SK-N-SH (cell line): ENCODE measurements around the gene CTNNA3. TPM values are rescaled to one million over a fixed set of nuclear protein-coding genes. Genes with fewer than 3 reads are reported as not detected.

Experiments used
- CTCF ChIA-PET: fragments of 300-600, 350-600 bp; formaldehyde crosslinking; extraction: SDS; loops from one replicate; lab custom pipeline; 2021; lab: Yijun Ruan, JAX
- POLR2A ChIA-PET: fragments of 350-600 bp; sonication (Branson Sonifier 250); formaldehyde crosslinking; extraction: SDS; loops from one replicate; lab custom pipeline; 2020; ENCODE audit warnings: antibody characterized with exemption, inconsistent platforms; lab: Yijun Ruan, JAX
- DNase-seq: peaks from one replicate; pipeline ENCODE4 v3.0.0; 2012
- H2AFZ ChIP-seq: fragments of 200-600 bp; sonication (generic); 2 replicates; pipeline ENCODE4 v1.8.1; 2016; ENCODE audit warnings: antibody characterized with exemption, mild to moderate bottlenecking, low read depth
- H3F3A ChIP-seq: fragments of 200-600 bp; sonication (generic); replicated peaks from 2 replicates; pipeline ENCODE3; 2016; ENCODE audit warnings: antibody characterized with exemption, mild to moderate bottlenecking; ENCODE audit not compliant: insufficient read depth
- H3K27ac ChIP-seq, 2 experiments: fragments of 200-500 bp in 1 of 2; fragments of 200-600 bp in 1 of 2; sonication (Bioruptor generic) in 1 of 2; sonication (generic), shearing (Covaris generic) in 1 of 2; 2 replicates each; pipeline versions ENCODE4 v1.5.1 to v1.6.1; 2014 to 2016; ENCODE audit warnings: low read depth in 2 of 2, inconsistent platforms in 1 of 2, low read length in 1 of 2, mild to moderate bottlenecking in 1 of 2, mixed read lengths in 1 of 2
- H3K27me3 ChIP-seq: fragments of 200-600 bp; sonication (generic), shearing (Covaris generic); 2 replicates; pipeline ENCODE4 v1.6.1; 2016; ENCODE audit warnings: mixed run types; ENCODE audit not compliant: insufficient read depth
- H3K36me3 ChIP-seq, 2 experiments: fragments of 200-500 bp in 1 of 2; fragments of 200-600 bp in 1 of 2; sonication (Bioruptor generic) in 1 of 2; sonication (generic) in 1 of 2; replicated peaks in 1 of 2; 2 replicates each; pipeline versions ENCODE3 to v1.5.1; 2014 to 2016; ENCODE audit warnings: low read length in 1 of 2, mild to moderate bottlenecking in 1 of 2; ENCODE audit not compliant: insufficient read depth in 2 of 2, control insufficient read depth in 1 of 2
- H3K4me1 ChIP-seq, 2 experiments: fragments of 200-500 bp in 1 of 2; fragments of 200-600 bp in 1 of 2; sonication (Bioruptor generic) in 1 of 2; sonication (generic), shearing (Covaris generic) in 1 of 2; 2 replicates each; pipeline versions ENCODE4 v1.5.1 to v1.6.1; 2014 to 2016; ENCODE audit warnings: low read depth in 1 of 2, low read length in 1 of 2, mixed run types in 1 of 2; ENCODE audit not compliant: insufficient read depth in 2 of 2, control insufficient read depth in 1 of 2
- H3K4me2 ChIP-seq: fragments of 200-600 bp; sonication (generic), shearing (Covaris generic); 2 replicates; pipeline ENCODE4 v1.6.1; 2017; ENCODE audit warnings: mixed run types
- H3K4me3 ChIP-seq, 2 experiments: fragments of 200-500 bp in 1 of 2; fragments of 200-600 bp in 1 of 2; sonication (Bioruptor generic) in 1 of 2; sonication (generic), shearing (Covaris generic) in 1 of 2; 2 replicates each; pipeline versions ENCODE4 v1.5.1 to v1.8.1; 2014 to 2016; ENCODE audit warnings: low read depth in 2 of 2, inconsistent platforms in 1 of 2, low read length in 1 of 2, mild to moderate bottlenecking in 1 of 2, mixed read lengths in 1 of 2, moderate library complexity in 1 of 2
- H3K79me2 ChIP-seq: fragments of 200-600 bp; sonication (generic); 2 replicates; pipeline ENCODE4 v1.8.1; 2017; ENCODE audit warnings: mild to moderate bottlenecking; ENCODE audit not compliant: insufficient read depth
- H3K9ac ChIP-seq: fragments of 200-600 bp; sonication (generic); 2 replicates; pipeline ENCODE4 v1.6.1; 2017; ENCODE audit warnings: mixed run types
- H3K9me2 ChIP-seq: fragments of 200-600 bp; sonication (generic); 2 replicates; pipeline ENCODE4 v1.6.1; 2017; ENCODE audit warnings: mixed run types
- H3K9me3 ChIP-seq: fragments of 200-600 bp; sonication (generic); 2 replicates; pipeline ENCODE4 v1.6.1; 2017; ENCODE audit warnings: mixed run types, mild to moderate bottlenecking, moderate library complexity
- H4K20me1 ChIP-seq: fragments of 200-600 bp; sonication (generic); 2 replicates; pipeline ENCODE4 v1.6.1; 2017; ENCODE audit warnings: mild to moderate bottlenecking, mixed run types; ENCODE audit not compliant: insufficient read depth
- CHD2 ChIP-seq: fragments of 150-350 bp; IDR thresholded peaks from 2 replicates; pipeline ENCODE4 v1.6.1; 2018; ENCODE audit warnings: low read length; ENCODE audit not compliant: partially characterized antibody
- EP300 ChIP-seq, 2 experiments: IDR thresholded peaks; 2 replicates each; pipeline versions ENCODE4 v1.4.0 to v1.6.1; 2012; ENCODE audit warnings: borderline replicate concordance in 1 of 2, low read depth in 1 of 2, low read length in 1 of 2
- EZH2phosphoT487 ChIP-seq: fragments of 200-600 bp; sonication (generic); IDR thresholded peaks from 2 replicates; pipeline ENCODE4 v1.6.1; 2017; ENCODE audit warnings: low read depth, mixed run types, mild to moderate bottlenecking, antibody characterized with exemption, moderate library complexity, borderline replicate concordance
- FOXJ3 ChIP-seq: sonication (generic); formaldehyde crosslinking; IDR thresholded peaks from 2 replicates; pipeline ENCODE4 v1.5.1; 2020; ENCODE audit warnings: mild to moderate bottlenecking, missing genetic modification reagents
- GABPA ChIP-seq: IDR thresholded peaks from 2 replicates; pipeline ENCODE4 v1.4.0; 2012; ENCODE audit warnings: low read depth, mild to moderate bottlenecking
- MEF2A ChIP-seq: IDR thresholded peaks from 2 replicates; pipeline ENCODE4 v1.4.0; 2012; ENCODE audit warnings: low read depth, borderline replicate concordance
- MXI1 ChIP-seq: IDR thresholded peaks from 2 replicates; pipeline ENCODE4 v1.6.1; 2012; ENCODE audit warnings: mild to moderate bottlenecking, low read depth, low read length, improper control_type of control experiment
- NFIC ChIP-seq: IDR thresholded peaks from 2 replicates; pipeline ENCODE4 v1.4.0; 2012; ENCODE audit warnings: borderline replicate concordance
- NRF1 ChIP-seq: IDR thresholded peaks from 2 replicates; pipeline ENCODE4 v1.6.1; 2012; ENCODE audit warnings: low read depth, mild to moderate bottlenecking, low read length
- POLR2AphosphoS5 ChIP-seq: IDR thresholded peaks from 2 replicates; pipeline ENCODE4 v1.6.1; 2012; ENCODE audit warnings: low read depth, low read length
- RAD21 ChIP-seq: IDR thresholded peaks from 2 replicates; pipeline ENCODE4 v1.6.1; 2012; ENCODE audit warnings: mild to moderate bottlenecking, low read length
- RFX5 ChIP-seq: IDR thresholded peaks from 2 replicates; pipeline ENCODE4 v1.6.1; 2012; ENCODE audit warnings: mild to moderate bottlenecking, improper control_type of control experiment, low read length
- RXRA ChIP-seq: IDR thresholded peaks from 2 replicates; pipeline ENCODE4 v1.4.0; 2012; ENCODE audit warnings: low read depth, mild to moderate bottlenecking, borderline replicate concordance
- SIN3A ChIP-seq: IDR thresholded peaks from 2 replicates; pipeline ENCODE4 v1.6.1; 2012; ENCODE audit warnings: low read depth, mild to moderate bottlenecking, low read length, moderate library complexity, borderline replicate concordance
- TCF12 ChIP-seq: IDR thresholded peaks from 2 replicates; pipeline ENCODE4 v1.4.0; 2012
- YY1 ChIP-seq: IDR thresholded peaks from 2 replicates; pipeline ENCODE4 v1.4.0; 2012; ENCODE audit warnings: low read depth, mild to moderate bottlenecking
- WGBS: methylation state at CpG from one replicate; pipeline ENCODE4 v1.1.6; 2017; ENCODE audit warnings: low lambda C conversion rate; 5-methylcytosine and 5-hydroxymethylcytosine counted together
- polyA plus RNA-seq, 3 experiments: library from polyadenylated mRNA; depleted of rRNA; stranded (reverse); fragments of >200 nt; gene quantifications; 2 replicates each; pipeline ENCODE4 v1.2.3, GENCODE V29; 2012
- TF ChIP-seq, protein P1 (sequence below): IDR thresholded peaks from 2 replicates; pipeline ENCODE4; 2012
- TF ChIP-seq, protein P2 (sequence below): fragments of 150-350 bp; IDR thresholded peaks from 2 replicates; pipeline ENCODE4 v1.6.1; 2016; ENCODE audit warnings: mild to moderate bottlenecking, low read depth, low read length
- TF ChIP-seq, protein P3 (sequence below): IDR thresholded peaks from 2 replicates; pipeline ENCODE4 v1.4.0; 2012; ENCODE audit warnings: low read depth
- TF ChIP-seq, protein P4 (sequence below): fragments of 200-600 bp; sonication (generic); IDR thresholded peaks from 2 replicates; pipeline ENCODE4 v1.6.1; 2017; ENCODE audit warnings: antibody characterized with exemption, mild to moderate bottlenecking, moderate library complexity

The CTNNA3 gene
- polyA plus RNA-seq, 1 of the 3 experiments (the other 2 are of a cell fraction): not detected

DNA sequence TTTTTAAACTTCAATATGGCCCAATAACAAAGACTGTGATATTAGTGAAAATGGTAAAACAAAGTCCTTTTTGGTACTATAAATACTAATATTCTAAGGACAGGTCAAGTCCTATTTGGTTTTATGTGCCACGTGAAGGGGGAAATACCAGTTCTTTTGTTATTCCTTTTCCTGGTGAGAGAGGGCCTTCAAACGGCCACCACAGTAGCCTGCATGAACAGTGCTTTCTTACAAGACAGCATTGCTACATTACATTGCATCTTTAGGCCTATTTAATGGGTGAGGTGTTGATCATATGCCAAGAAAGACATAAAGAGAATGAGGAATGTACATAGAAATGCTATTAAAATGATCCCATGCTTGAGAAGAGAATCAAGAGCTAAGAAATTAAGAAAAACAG is 555.4 kb downstream of the CTNNA3 start:
- H3K4me2 ChIP-seq: no peak overlapping the region
- no peak for DNase-seq
- TF ChIP-seq, protein P1, sequence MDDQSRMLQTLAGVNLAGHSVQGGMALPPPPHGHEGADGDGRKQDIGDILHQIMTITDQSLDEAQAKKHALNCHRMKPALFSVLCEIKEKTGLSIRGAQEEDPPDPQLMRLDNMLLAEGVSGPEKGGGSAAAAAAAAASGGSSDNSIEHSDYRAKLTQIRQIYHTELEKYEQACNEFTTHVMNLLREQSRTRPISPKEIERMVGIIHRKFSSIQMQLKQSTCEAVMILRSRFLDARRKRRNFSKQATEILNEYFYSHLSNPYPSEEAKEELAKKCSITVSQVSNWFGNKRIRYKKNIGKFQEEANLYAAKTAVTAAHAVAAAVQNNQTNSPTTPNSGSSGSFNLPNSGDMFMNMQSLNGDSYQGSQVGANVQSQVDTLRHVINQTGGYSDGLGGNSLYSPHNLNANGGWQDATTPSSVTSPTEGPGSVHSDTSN: no peak
- no peak for TF ChIP-seq RXRA
- TF ChIP-seq, protein P2, sequence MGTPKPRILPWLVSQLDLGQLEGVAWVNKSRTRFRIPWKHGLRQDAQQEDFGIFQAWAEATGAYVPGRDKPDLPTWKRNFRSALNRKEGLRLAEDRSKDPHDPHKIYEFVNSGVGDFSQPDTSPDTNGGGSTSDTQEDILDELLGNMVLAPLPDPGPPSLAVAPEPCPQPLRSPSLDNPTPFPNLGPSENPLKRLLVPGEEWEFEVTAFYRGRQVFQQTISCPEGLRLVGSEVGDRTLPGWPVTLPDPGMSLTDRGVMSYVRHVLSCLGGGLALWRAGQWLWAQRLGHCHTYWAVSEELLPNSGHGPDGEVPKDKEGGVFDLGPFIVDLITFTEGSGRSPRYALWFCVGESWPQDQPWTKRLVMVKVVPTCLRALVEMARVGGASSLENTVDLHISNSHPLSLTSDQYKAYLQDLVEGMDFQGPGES: no peak
- TF ChIP-seq, all 33 proteins: peak for 0
- H3K9me2 ChIP-seq: no peaks in the 10 kb centered on the region
- H2AFZ ChIP-seq: no peak overlapping the region
- no peaks in the 10 kb centered on the region for H3K27me3 ChIP-seq
- H3K4me1 ChIP-seq: no peaks in the 10 kb centered on the region
- POLR2A ChIA-PET: no interaction called here
- no peaks in the 10 kb centered on the region for H3K79me2 ChIP-seq
- no peaks in the 10 kb centered on the region for H3K36me3 ChIP-seq
- H3K9me3 ChIP-seq: no peaks in the 10 kb centered on the region
- CTCF ChIA-PET: interaction anchor here (0.8 kb wide), 1 partner anchor 31 kb away, joined by 3 read pairs; no protein-coding TSS in a partner anchor
- H3F3A ChIP-seq: no peaks in the 10 kb centered on the region
- no peak overlapping the region for H3K9ac ChIP-seq
- no peak overlapping the region for H3K4me3 ChIP-seq
- WGBS: 0% methylated on average over 2 of the region's 2 CpGs
- no peak overlapping the region for H3K27ac ChIP-seq
- no peaks in the 10 kb centered on the region for H4K20me1 ChIP-seq

DNA sequence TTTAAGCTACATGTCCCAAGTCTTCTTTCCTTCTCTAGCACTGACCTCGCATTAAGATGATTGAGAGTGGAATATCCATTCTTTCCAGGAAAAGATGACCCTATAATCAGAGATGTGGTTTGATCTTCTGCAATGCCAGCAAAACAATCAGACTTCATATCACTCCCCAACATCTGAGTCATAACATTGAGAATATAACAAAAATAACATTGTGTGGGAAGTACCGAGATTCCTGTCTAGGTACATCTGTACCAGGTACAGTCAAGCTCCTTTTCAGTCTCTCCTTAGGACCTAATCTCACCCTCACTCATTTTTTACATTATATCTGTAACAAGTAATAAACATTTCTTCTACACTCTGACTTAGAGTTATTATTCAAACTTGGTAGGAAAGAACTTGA is 568.6 kb downstream of the CTNNA3 start:
- Histone ChIP-seq H3K4me2 (no peak overlapping the region), H3K4me1 (no peaks in the 10 kb centered on the region), H3K4me3 (no peak overlapping the region), H3K79me2 (no peaks in the 10 kb centered on the region), H3K36me3 (no peaks in the 10 kb centered on the region), H3K9me2 (no peaks in the 10 kb centered on the region), H3K27ac (no peak overlapping the region), H3K9ac (no peak overlapping the region), H2AFZ (no peak overlapping the region), H3K27me3 (no peaks in the 10 kb centered on the region), H4K20me1 (no peaks in the 10 kb centered on the region), H3F3A (no peaks in the 10 kb centered on the region), H3K9me3 (no peaks in the 10 kb centered on the region)
- TF ChIP-seq MEF2A: no peak
- TF ChIP-seq POLR2AphosphoS5: no peak
- TF ChIP-seq, protein P3, sequence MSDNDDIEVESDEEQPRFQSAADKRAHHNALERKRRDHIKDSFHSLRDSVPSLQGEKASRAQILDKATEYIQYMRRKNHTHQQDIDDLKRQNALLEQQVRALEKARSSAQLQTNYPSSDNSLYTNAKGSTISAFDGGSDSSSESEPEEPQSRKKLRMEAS: no peak
- no peak for TF ChIP-seq NFIC
- TF ChIP-seq GABPA: no peak
- no peak for DNase-seq
- POLR2A ChIA-PET: no interaction called here
- 0% methylated on average over 2 of the region's 2 CpGs for WGBS
- CTCF ChIA-PET: no interaction called here

DNA sequence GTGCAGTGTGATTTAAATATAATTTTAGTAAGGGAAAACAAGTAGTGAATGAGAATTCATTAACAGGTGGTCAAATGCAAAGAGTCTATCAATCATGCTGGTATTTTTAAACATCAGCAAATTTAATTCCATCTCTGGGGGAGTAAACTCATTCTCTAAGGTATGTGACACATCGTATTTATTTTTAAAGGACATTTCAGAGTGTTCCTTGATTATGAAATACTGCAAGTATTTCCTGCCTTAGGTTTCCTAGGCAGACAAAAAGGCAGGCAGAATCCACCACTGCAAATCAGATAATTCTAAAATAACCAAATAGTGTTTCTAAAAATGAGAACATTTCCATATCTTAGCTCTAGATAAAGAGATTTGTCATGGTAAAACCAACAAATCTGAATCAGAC is 576.3 kb downstream of the CTNNA3 start:
- Histone ChIP-seq H3K4me2 (no peak overlapping the region), H2AFZ (no peak overlapping the region), H3K27me3 (no peaks in the 10 kb centered on the region), H3K9ac (no peak overlapping the region), H3K4me1 (no peaks in the 10 kb centered on the region), H3K36me3 (no peaks in the 10 kb centered on the region), H3K79me2 (no peaks in the 10 kb centered on the region), H3K27ac (no peak overlapping the region), H3F3A (no peaks in the 10 kb centered on the region), H3K9me2 (0 out of 2 replicates have a peak, but pooled peaks cover 3% of the 10 kb centered on the region), H3K9me3 (no peaks in the 10 kb centered on the region), H3K4me3 (no peak overlapping the region), H4K20me1 (no peaks in the 10 kb centered on the region)
- DNase-seq: no peak
- POLR2A ChIA-PET: no interaction called here
- CTCF ChIA-PET: no interaction called here
- 3% methylated on average over 1 of the region's 1 CpG for WGBS
- TF ChIP-seq SIN3A (no peak), EZH2phosphoT487 (no peak), EP300 (IDR thresholded peaks at IDR 0.05; ENCODE audit: borderline replicate concordance in 1 of 2, low read depth in 1 of 2, low read length in 1 of 2) (no peak), CHD2 (no peak), TCF12 (no peak), YY1 (no peak), RAD21 (no peak), POLR2AphosphoS5 (no peak), MXI1 (no peak), FOXJ3 (CRISPR knock-in tag) (no peak), NRF1 (no peak), RFX5 (no peak), NFIC (no peak)
- TF ChIP-seq, protein P4, sequence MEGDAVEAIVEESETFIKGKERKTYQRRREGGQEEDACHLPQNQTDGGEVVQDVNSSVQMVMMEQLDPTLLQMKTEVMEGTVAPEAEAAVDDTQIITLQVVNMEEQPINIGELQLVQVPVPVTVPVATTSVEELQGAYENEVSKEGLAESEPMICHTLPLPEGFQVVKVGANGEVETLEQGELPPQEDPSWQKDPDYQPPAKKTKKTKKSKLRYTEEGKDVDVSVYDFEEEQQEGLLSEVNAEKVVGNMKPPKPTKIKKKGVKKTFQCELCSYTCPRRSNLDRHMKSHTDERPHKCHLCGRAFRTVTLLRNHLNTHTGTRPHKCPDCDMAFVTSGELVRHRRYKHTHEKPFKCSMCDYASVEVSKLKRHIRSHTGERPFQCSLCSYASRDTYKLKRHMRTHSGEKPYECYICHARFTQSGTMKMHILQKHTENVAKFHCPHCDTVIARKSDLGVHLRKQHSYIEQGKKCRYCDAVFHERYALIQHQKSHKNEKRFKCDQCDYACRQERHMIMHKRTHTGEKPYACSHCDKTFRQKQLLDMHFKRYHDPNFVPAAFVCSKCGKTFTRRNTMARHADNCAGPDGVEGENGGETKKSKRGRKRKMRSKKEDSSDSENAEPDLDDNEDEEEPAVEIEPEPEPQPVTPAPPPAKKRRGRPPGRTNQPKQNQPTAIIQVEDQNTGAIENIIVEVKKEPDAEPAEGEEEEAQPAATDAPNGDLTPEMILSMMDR: no peak
- TF ChIP-seq, protein P3: no peak
